Measurements from ENCODE around the gene ASB13. TPM values are rescaled to one million over a fixed set of nuclear protein-coding genes. Genes with fewer than 3 reads are reported as not detected.

ASB13 gene
- total and polyA plus RNA-seq, 10 of the 15 experiments (the other 5 are each of a cell fraction or from before 2014, with no cell fraction given) = 0.02 to 0.59 (median 0.10) TPM; not detected in 2

GRCh38 chr10:5616046-5616445 is 50.3 kb downstream of the ASB13 start:
- ChIA-PET SMC1A (ENCODE audit: uncharacterized antibody, unreplicated experiment) (no interaction called here), CTCF (interaction anchor here (1.2 to 21.3 kb wide), 2 partner anchors 13 to 176 kb away, joined by 5 to 535 read pairs; no protein-coding TSS in a partner anchor), RAD21 (ENCODE audit: unreplicated experiment) (no interaction called here), POLR2A (no interaction called here)
- H3K27ac ChIP-seq (ENCODE audit: control insufficient read depth, insufficient read depth) = no peak overlapping the region
- H3K9me3 ChIP-seq (replicated peaks; ENCODE audit: control insufficient read depth, insufficient read depth, low read length) = no peaks in the 10 kb centered on the region
- H3K36me3 ChIP-seq (ENCODE audit: control insufficient read depth in 2 of 2, insufficient read depth in 2 of 2, low read length in 1 of 2) = no peaks in the 10 kb centered on the region
- peaks cover 2 to 9% of the 10 kb centered on the region in 2 experiments; a peak in 3 of 4 replicates for H3K27me3 ChIP-seq (replicated peaks in 1 of 2; ENCODE audit: control insufficient read depth in 2 of 2, insufficient read depth in 2 of 2, low read length in 1 of 2)
- no peak for FAIRE-seq
- in situ Hi-C loops (cut with MboI) = no loop called here
- no peak overlapping the region for H3K9ac ChIP-seq (ENCODE audit: control insufficient read depth, insufficient read depth, low read length)
- 91% methylated on average over 3 of the region's 26 CpGs for WGBS (ENCODE audit: insufficient coverage, insufficient replicate concordance, low lambda C conversion rate, missing lambda C conversion rate)
- intact Hi-C loops (cut with micrococcal nuclease; ENCODE audit: unreplicated experiment) = no loop called here
- ATAC-seq = no peak
- DNase-seq (ENCODE audit: low read depth, low spot score) = no peak
- H3K79me2 ChIP-seq (ENCODE audit: control insufficient read depth, insufficient read depth, low read length) = no peaks in the 10 kb centered on the region
- no peaks in the 10 kb centered on the region for H4K20me1 ChIP-seq (ENCODE audit: control insufficient read depth, insufficient read depth)
- H2AFZ ChIP-seq (ENCODE audit: control insufficient read depth, low read depth, low read length) = no peak overlapping the region
- no TSS peak for BruUV-seq (replicated peaks)
- no peak overlapping the region for H3K4me3 ChIP-seq
- no peaks in the 10 kb centered on the region for H3K4me1 ChIP-seq (ENCODE audit: control insufficient read depth, insufficient read depth, low read length)
- no peak overlapping the region for H3K4me2 ChIP-seq (ENCODE audit: control insufficient read depth, insufficient read depth)
- TF ChIP-seq NR2C1 (IDR thresholded peaks at IDR 0.05) (no peak), SIX5 (IDR thresholded peaks at IDR 0.05; ENCODE audit: low read depth, low read length, severe bottlenecking) (no peak), NFYA (IDR thresholded peaks at IDR 0.05; ENCODE audit: borderline replicate concordance, low read depth, low read length) (no peak), IKZF1 (conservative IDR thresholded peaks at IDR 0.05) (no peak), RELB (IDR thresholded peaks at IDR 0.05; ENCODE audit: low read depth) (no peak), EP300 (IDR thresholded peaks at IDR 0.05; ENCODE audit: borderline replicate concordance in 1 of 2, control insufficient read depth in 1 of 2, low read depth in 2 of 2, low read length in 2 of 2) (no peak), NFYB (IDR thresholded peaks at IDR 0.05; ENCODE audit: insufficient read depth, low read depth, low read length) (no peak), MYC (IDR thresholded peaks at IDR 0.05; ENCODE audit: insufficient read depth, insufficient read length, insufficient replicate concordance, low read length, severe bottlenecking) (no peak), RUNX3 (IDR thresholded peaks at IDR 0.05; ENCODE audit: low read length) (no peak), RB1 (IDR thresholded peaks at IDR 0.05; ENCODE audit: borderline replicate concordance) (no peak), ZBTB40 (IDR thresholded peaks at IDR 0.05; ENCODE audit: borderline replicate concordance) (no peak), RFX5 (IDR thresholded peaks at IDR 0.05; ENCODE audit: low read depth, low read length) (no peak), PBX3 (IDR thresholded peaks at IDR 0.05; ENCODE audit: insufficient replicate concordance, low read depth, low read length) (no peak)
- TF ChIP-seq, protein P1, sequence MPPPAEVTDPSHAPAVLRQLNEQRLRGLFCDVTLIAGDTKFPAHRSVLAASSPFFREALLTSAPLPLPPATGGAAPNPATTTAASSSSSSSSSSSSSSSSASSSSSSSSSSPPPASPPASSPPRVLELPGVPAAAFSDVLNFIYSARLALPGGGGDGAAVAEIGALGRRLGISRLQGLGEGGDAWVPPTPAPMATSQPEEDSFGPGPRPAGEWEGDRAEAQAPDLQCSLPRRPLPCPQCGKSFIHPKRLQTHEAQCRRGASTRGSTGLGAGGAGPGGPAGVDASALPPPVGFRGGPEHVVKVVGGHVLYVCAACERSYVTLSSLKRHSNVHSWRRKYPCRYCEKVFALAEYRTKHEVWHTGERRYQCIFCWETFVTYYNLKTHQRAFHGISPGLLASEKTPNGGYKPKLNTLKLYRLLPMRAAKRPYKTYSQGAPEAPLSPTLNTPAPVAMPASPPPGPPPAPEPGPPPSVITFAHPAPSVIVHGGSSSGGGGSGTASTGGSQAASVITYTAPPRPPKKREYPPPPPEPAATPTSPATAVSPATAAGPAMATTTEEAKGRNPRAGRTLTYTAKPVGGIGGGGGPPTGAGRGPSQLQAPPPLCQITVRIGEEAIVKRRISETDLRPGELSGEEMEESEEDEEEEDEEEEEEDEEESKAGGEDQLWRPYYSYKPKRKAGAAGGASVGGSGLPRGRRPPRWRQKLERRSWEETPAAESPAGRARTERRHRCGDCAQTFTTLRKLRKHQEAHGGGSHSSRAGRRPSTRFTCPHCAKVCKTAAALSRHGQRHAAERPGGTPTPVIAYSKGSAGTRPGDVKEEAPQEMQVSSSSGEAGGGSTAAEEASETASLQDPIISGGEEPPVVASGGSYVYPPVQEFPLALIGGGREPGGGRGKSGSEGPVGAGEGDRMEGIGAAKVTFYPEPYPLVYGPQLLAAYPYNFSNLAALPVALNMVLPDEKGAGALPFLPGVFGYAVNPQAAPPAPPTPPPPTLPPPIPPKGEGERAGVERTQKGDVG (CRISPR knock-in tag; IDR thresholded peaks at IDR 0.05) = no peak
